Pons (tissue), 1 donor: ENCODE data around the gene KCNJ13.
"Not testable (repeated sequence)": the region's sequence is repeated elsewhere in the genome, so short reads cannot be mapped to it uniquely, and the experiment has no call there.

Source experiments
- DNase-seq: peaks from one replicate; pipeline ENCODE4 v3.0.0-alpha.2; 2016; ENCODE audit warnings: low spot score

KCNJ13 gene

DNA sequence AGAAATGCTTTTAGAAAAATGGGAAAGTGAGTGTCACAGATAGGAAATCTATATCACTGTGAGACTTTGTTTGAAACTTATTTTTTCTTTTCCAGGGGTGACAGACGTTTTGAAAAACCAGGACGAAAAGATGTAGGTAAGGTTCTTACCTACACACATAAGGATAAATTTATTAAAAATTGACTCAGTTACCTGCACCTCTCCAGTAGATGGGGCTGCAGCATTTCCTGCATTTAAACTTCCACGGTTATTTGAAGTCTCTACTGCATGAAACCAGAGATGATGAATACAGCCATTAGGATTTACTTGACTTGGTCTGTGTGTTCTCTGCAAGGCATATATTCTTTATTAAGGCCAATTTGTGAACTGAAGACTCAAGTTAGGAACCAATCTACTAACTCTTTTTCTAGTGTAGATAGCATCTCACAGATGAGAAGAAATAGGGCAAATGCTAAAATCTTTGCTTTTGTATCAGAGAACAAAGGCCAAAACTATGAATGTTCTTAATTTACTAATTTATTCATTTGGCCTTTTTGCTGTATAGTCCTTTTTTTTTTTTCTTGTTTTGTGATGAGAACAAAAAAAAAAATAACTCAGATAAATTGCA lies 15.0 kb downstream of the KCNJ13 start:
- peak; percentile 39 for DNase-seq

- DNase-seq: no peak
These were observed 18.5 kb downstream of the KCNJ13 start for GRCh38 chr2:232757905-232758304.

DNA sequence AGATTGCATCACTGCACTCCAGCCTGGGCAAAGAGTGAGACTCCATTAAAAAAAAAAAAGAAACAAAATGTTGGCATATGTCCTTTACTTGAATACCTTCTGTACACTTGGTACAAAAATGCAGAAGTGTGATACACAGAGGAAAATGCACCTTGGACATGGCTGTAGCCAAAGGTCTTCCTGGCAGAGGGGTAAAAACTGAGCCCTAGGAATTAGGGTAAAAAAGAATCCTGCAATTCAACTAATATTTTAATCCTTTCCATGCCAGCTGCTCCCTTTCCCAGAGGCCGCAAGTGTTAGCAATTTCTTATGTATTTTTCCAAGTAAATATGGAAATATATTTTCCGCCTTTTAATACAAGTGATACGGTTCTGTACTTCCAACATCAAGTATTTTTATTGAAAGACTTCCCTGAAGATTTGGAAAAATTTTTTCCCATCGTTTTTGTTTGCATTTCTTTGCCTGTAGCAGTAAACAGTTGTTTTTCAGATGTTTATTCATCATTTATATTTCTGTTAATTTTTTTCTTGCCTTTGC lies 26.2 kb downstream of the KCNJ13 start:
- no peak for DNase-seq

- DNase-seq: no peak
These were observed 27.0 kb downstream of the KCNJ13 start for GRCh38 chr2:232749331-232749730.

DNA sequence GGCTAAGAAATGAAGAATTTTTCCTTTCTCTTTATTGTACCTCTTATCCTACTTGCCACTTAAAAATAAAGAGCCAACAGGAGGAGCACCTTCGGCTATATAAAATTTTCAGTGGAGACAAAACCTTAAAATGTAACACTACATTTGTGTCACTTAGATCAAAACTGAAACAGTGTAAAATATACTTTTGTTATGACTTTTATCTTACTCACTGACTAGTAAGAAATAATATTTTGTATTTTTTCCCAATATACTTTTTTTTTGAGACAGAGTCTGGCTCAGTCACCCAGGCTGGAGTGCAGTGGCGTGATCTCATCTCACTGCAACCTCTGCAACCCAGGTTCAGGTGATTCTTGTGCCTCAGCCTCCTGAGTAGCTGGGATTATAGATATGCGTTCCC lies 28.3 kb downstream of the KCNJ13 start:
- no peak for DNase-seq

DNA sequence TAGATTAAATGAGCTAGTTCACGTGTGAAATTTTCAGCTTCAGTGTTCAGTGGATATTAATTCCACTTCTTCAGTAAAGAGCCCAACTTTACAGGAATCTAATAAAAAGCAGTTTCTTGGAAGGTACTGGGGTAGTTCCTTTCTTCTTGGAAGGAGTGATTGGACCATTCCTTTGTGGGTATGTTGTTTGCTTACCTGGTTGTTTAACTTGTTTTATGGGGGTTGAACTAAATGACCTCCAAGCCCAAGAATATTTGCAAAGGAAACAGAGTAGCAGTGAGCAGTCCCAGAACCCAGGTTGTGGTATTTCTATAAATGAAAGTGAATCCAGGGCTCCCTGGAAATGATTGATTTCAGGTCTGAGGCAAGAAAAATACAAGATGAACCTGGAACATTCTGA lies 31.4 kb downstream of the KCNJ13 start:
- DNase-seq: no peak

DNA sequence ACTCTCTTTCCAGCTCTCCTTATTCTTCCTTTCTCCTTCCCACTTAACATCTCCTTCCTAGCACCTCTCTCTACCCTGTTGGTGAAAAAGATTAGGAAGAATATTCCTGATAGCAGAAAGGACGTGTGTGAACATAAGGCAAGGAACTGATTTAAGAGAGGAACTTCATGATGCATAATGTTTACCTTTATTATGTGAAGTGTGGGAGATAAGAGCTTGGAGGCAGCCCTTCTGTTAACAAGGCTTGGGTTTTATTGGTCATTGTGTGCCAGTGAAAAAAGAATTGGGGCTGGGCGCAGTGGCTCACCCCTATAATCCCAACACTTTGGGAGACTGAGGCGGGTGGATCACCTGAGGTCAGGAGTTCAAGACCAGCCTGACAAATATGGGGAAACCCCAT lies 34.4 kb downstream of the KCNJ13 start:
- no peak for DNase-seq

- no peak for DNase-seq
These were observed 35.1 kb downstream of the KCNJ13 start for GRCh38 chr2:232741294-232741693.

DNA sequence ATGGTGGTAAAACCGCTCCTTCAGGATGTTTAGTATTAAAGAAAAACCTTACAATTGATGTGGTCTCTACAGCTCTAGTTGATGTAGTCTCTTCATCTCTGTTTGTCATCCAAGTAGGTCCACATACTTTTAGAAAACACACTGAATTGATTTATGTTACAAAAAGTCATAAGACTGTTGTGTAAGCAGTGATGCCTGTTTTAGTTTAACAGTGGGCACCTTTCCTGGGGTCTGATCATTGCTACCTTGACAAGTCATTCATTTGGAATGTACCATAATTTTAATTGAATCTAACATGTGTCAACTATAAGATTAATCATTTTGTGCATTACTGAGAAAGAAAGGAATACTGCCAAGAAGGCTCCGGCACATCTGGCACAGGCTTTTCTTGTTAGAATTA lies 44.9 kb downstream of the KCNJ13 start:
- no peak for DNase-seq

DNA sequence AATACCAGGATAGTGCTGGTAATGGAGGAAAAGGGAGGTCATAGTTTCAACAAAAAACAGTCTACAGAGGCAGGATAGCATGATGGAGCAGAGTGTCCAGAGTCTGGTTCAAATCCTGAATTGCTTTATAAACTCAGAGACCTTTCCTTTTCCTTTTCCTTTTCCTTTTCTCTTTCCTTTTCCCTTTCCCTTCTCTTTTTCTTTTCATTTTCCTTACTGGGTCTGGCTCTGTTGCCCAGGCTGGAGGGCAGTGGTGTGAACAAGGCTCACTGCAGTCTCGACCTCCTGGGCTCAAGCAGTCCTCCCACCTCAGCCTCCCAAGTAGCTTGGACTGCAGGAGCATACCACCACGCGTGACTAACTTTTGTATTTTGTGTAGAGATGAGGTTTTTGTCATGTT lies 47.6 kb downstream of the KCNJ13 start:
- no peak for DNase-seq

DNA sequence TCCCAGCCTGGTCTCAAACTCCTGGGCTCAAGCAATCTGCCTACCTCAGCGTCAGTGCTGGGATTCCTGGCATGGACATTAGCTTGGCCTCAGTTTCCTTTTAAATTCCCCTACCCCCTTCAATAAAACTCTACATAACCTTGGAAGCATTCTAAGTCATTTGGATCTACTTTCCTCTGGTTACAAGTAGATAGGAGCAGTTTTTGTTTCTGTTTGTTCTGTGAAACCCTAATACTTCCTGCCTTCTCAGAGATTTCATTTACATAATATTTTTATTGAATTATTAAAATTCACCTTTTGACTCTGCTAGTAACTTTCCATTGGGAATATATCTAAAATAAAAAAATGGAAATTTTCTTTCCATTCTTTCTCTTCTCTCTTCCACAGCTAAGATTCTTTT lies 53.3 kb downstream of the KCNJ13 start:
- no peak for DNase-seq

GRCh38 chr2:232721882-232722281 lies 54.5 kb downstream of the KCNJ13 start:
- DNase-seq: no peak

GRCh38 chr2:232721261-232721660 lies 55.1 kb downstream of the KCNJ13 start:
- DNase-seq: no peak

DNA sequence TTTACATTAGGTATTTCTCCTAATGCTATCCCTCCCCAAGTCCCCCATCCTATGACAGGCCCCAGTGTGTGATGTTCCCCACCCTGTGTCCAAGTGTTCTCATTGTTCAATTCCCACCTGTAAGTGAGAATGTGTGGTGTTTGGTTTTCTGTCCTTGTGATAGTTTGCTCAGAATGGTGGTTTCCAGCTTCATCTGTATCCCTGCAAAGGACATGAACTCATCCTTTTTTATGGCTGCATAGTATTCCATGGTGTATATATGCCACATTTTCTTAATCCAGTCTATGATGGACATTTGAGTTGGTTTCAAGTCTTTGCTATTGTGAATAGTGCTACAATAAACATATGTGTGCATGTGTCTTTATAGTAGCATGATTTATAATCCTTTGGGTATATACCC lies 56.3 kb downstream of the KCNJ13 start:
- DNase-seq: not testable (repeated sequence)
